Femur (tissue), 1 donor: ENCODE measurements around the gene WSCD2.

Experiments used
- DNase-seq: peaks from one replicate; pipeline ENCODE4 v3.0.0-alpha.2; 2017

Gene WSCD2

DNA sequence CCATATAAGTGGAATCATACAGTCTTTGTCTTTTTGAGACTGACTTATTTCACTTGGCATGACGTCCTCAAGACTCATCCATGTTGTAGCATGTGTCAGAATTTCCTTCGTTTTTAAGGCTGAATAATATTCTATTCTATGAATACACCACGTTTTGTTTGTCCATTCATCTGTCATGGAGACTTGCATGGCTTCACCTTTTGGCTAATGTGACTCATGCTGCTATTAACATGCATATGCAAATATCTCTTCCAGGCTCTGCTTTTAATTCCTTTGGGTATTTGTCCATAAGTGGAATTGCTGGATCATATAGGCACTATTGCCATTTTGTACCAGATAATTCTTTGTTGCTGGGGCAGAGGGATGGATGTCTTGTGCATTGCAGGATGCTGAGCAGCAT, 19.6 kb upstream of the WSCD2 start:
- no peak for DNase-seq

- no peak for DNase-seq
Measured at GRCh38 chr12:108109954-108110353, 19.1 kb upstream of the WSCD2 start.

DNA sequence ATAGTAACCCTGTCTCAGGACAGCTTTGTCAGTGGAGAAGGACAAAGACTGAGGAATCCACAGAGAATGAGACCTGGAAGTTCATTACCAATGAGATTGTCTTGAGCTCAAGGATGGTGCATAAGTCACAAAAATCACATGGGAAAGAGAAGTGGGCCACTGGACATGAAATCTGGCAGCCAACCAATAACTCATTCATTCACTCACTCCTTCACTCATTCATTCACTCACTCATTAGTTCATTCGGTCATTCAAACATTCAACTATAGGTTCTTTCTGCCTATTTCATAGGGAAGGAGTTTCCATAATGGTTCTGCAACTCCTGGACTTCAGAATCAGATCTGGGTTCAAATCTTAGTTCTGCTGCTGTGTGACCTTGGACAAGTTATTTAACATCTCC, 18.2 kb upstream of the WSCD2 start:
- no peak for DNase-seq

GRCh38 chr12:108112832-108113556, 16.1 kb upstream of the WSCD2 start:
- peak; percentile 84 for DNase-seq

DNA sequence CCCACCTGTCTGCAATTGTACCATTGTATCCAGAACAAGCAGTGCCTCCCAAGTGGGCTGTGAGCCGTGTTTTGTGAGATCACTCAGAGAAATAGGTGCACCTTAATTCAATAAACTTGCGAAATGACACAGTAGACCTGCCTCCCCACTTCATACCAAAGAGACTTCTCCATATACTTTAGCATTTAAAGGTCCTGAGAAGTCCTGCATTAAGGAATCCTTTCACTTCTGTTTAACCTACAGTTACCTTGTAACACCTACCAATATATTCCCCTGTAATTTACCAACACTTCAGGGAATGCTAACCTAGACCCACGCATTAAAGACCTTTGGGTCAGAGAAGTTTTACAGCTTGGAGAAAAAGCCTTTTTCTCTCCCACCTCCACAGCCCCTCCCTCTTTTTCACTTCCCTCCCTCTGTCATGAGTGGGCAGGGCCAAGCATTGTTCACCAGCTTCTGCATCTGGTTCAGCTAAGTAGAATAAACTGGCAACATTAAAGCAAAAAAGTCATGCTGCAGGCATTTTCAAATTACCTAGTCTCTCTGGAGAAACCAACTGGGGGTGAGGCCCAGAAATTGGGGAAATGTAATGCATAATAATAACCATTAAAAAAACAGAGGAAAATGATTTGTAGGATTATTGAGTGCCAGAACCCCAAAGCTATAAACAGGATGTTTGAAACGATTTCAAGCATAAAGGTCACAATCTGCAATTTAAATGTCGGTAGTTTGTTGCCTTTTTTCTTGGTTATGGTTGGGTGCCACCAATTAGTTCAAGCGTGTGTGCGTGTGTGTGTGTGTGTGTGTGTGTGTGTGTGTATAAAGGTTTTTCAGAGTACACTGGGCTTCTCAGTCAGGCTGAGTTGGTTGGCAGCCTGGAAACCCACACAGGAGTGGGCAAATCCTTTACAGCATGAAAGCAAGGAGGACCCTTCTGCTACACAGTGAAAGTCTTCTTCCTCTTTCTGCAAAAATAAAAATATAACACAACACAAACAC, 13.7 kb upstream of the WSCD2 start:
- DNase-seq, result peak; percentile 50

GRCh38 chr12:108116254-108116653, 12.8 kb upstream of the WSCD2 start:
- DNase-seq, result no peak

DNA sequence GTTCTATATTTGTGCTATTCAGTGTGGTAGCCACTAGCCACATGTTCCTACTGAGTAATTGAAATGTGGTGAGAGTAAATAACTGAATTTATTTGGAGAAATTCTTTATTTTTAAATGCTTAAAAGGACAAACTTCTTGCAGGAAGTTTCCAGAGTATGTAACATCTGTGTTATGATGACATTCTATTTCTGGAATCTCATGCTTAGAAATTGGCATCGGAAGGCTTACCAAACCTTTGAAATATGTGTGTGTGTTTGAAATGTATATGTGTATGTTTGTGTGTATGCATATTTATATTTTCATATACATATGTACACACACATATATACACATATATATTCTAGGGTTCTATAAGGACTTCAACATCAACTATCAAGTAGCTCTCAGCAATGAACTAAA, 12.4 kb upstream of the WSCD2 start:
- DNase-seq, result no peak

- DNase-seq, result no peak
Measured at GRCh38 chr12:108117163-108117849, 11.8 kb upstream of the WSCD2 start.

GRCh38 chr12:108117902-108118301, 11.2 kb upstream of the WSCD2 start:
- DNase-seq, result no peak

DNA sequence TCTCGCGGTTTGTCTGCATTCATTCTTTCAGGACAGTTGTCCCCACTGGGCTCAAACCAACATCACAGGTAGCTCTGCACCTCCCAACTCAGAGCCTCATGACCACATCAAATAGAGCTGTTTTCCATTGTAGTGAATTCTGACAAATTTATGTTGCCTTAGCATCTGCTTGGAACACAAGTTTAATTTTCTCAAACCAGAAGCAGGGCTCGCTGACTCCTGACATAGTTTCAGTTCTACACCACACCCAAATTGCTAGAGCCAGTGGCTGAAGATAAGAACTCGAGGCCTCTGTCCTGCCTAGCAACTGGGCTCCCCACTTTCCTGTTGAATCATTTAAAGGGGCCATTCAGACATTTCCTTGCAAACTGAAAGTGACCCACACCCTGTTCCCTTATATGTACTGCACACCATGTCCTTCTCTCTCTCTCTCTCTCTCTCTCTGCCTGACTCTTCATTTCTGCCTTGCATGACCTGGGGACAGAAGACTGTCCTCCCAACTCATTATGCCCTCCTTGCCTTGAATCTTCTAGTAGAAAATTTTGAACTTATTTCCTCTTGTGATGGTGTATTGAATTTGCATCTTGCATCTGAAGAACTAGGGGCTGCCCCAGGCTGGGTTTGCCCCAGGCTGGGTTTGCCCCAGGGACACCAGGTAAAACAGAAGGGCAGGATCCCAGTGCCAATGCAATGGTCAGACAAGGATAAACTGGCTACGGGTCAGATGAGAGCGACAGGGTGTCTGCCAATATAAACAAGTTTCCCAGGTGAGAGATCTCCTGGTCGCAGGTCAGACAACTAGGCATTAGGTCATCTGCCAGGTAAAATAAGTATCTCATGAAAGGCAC, 9.7 kb upstream of the WSCD2 start:
- no peak for DNase-seq

GRCh38 chr12:108119974-108120862, 8.9 kb upstream of the WSCD2 start:
- DNase-seq, result no peak

- DNase-seq, result no peak
Measured at GRCh38 chr12:108120863-108121165, 8.3 kb upstream of the WSCD2 start.

DNA sequence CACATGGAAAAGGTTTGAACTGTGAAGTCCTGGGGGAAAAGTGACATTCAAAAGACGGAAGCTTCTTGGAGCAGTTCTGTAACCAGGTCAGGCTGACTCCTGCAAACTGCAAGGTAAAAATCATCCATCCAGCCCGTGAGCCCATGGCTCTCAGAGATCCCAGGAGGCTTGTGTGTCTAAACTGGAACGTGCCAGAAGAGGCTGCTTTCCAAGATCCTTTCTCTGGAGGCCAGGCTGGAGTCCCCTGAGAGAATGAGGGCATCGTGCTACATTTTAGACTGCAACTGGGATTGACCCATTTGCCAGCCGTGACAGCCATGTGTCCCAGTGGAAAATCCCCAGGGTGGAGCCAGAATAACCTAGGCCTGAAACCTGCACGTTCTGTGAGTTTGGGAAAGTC, 7.8 kb upstream of the WSCD2 start:
- no peak for DNase-seq

DNA sequence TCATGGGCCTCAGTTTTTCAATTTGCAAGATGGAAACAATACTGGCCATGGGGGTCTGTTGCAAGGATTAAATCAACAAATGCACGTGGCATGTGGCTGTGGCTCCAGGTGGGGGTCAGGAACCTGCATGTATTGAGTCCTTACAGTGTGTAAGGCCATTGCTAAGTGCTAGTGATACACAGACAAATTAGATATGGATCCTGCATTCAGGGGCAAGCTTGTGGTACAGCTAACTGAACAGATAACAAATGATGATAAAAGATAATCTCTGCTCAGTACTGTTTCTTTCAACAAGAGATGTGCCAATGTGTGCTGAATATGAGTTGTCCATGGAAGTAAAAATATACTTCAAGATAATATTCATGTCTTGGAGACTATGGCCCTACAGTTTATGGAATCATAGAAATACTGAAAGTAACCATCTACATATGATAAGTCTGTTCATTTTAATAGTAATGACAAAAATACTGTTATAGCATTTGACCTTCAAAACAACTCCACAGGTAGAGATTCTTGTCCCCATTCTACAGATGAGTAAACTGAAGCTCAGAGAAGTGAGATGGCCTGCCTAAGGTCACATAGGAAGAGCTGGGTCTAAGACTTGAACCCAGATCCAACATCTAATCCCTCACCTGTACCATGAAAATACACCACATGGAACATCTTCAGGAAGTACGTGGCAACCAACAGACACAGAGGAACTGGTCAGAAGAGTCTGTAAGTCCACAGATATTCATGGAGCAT, 7.2 kb upstream of the WSCD2 start:
- DNase-seq, result no peak

DNA sequence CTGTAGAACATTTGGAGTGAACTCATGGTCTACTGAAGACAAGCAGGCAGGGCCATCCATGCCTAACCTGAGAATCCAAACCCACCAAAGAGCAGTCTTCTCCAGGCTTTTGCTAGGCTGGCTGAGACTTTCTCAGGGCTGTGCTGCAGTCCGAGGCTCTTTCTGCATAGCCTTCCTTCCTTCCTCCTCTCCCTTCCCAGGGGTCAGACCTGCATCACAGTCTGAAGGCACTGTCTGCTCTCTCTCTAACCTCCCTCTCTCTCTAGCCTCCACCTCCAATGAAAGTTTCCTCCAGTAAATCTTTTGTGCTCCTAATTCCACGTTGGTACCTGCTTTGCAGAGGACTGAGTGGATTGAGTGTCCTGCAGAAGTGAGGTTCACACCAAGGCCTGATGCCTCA, 6.4 kb upstream of the WSCD2 start:
- DNase-seq, result no peak

DNA sequence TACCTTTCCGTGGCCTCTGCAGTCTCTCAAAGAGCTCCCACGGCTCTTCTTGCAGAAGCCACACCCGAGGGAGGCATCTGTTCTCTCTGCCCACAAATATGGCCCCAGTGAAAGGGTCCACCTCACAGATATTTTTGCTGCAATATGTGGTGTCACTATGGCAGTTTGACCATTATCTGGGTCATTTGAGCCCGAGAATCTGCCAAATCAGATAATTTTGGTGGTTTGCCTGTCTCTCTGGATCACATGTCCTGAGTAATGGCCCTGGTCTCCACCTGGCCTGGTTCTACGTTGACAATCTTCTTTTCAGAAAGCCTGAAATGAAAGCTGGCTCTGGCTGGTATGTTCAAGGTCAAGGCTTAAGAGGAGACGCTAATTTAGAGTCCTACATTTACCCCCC, 5.7 kb upstream of the WSCD2 start:
- no peak for DNase-seq

DNA sequence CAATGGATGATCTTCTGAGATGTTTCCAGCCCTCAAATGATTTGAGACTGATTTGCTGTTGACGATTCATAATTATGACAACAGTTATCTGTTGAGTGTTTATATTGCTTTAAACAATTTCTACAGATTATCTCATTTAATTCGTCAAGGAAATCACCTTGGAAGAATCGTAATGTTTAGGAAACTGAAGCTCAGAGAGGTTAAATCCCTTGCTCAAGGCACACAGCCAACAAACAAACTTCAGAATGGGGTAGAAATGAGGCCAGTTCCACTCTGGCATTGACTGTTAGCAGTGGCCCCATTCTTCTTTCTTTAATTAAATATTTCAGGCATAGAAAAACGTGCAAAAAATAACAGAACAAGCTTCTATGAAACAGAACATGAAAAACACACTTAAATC, 4.0 kb upstream of the WSCD2 start:
- DNase-seq, result no peak

GRCh38 chr12:108126212-108126611, 2.9 kb upstream of the WSCD2 start:
- DNase-seq, result no peak

- DNase-seq, result no peak
Measured at GRCh38 chr12:108126990-108127501, 2.0 kb upstream of the WSCD2 start.

- no peak for DNase-seq
Measured at GRCh38 chr12:108127654-108128053, 1.4 kb upstream of the WSCD2 start.
